HG02642 (cell line): ENCODE results near the gene TGFB1I1.
"Not testable (repeated sequence)": the region's sequence is repeated elsewhere in the genome, so short reads cannot be mapped to it uniquely, and the experiment has no call there.

Experiments
- ATAC-seq: cut with Tn5 transposase; IDR thresholded peaks from one replicate; pipeline ENCODE4 v1.9.1; 2021; ENCODE audit warnings: mild to moderate bottlenecking; ENCODE audit not compliant: unreplicated experiment, poor library complexity

The TGFB1I1 gene

DNA sequence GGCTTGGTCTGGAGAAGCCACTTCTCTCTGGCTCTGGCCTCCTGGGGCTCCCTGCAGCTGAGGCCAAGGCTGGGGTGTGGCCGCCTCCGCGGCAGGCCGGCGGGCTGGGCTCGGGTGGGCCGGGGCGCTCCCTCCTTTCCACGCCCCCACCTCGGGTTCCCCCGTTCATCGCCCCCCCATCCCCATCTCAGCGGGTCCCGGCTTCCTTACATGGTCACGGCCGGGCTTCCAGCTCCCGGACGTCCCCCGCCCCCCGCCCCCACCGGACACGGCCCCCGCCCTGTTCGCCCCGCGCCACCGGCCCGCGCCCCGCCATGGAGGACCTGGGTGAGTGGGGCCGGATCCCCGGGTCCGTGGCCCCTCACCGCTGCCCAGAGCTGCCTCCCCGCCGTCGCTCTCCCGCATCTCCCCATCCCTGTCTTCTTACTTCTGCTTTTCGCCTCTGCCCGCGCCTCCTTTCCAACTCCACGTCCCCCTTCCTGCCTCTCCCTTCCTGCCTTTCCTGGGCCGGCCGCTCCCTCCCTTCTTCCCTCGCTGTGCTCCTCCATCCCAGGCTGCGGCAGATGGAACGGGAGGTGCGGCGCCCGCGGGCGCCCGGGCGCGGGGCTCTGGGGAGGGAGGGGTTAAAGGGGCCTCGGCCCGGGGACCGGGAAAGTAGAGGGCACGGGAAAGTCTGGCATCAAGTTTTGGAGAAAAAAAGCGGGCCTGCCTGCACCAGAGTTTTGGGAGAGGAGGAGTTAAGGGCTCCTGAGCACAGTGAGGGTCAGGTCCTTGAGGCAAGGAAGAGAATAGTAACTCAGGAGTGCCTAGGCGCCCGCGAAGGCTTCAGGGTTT lies at the start of gene TGFB1I1:
TGFB1I1 (plus strand) TSS at position 278 of the 834 bp plus-strand sequence; CDS start at position 315, 37 bp downstream.
- ATAC-seq: no peak

DNA sequence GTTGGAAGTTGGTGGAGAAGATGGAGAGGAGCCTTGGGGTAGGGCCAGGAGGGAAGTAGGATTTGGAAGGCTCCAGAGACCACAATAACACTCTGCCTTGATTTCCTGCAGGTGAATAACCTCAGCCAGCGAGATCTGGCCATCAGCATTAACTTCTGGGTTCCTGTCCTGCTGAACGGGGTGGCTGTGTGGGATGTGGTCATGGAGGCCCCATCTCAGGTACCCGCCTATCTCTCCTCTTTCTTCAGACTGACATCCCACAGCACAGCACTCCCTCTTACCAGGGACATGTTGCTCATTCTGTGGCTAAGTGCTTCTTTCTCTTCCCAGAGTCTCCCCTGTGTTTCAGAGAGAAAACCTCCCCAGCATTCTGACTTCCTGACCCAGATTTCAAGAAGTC lies 48.7 kb upstream of the TGFB1I1 start:
- no peak for ATAC-seq

- no peak for ATAC-seq
These were observed 48.2 kb upstream of the TGFB1I1 start for GRCh38 chr16:31423801-31424200.

- ATAC-seq: no peak
These were observed 44.3 kb upstream of the TGFB1I1 start for GRCh38 chr16:31427441-31428278.

- no peak for ATAC-seq
These were observed 43.7 kb upstream of the TGFB1I1 start, which contains the start of gene COX6A2 for GRCh38 chr16:31428279-31428597. TSS of gene COX6A2 (minus strand) at chr16:31428360. CDS start at chr16:31428325, 35 bp downstream.

DNA sequence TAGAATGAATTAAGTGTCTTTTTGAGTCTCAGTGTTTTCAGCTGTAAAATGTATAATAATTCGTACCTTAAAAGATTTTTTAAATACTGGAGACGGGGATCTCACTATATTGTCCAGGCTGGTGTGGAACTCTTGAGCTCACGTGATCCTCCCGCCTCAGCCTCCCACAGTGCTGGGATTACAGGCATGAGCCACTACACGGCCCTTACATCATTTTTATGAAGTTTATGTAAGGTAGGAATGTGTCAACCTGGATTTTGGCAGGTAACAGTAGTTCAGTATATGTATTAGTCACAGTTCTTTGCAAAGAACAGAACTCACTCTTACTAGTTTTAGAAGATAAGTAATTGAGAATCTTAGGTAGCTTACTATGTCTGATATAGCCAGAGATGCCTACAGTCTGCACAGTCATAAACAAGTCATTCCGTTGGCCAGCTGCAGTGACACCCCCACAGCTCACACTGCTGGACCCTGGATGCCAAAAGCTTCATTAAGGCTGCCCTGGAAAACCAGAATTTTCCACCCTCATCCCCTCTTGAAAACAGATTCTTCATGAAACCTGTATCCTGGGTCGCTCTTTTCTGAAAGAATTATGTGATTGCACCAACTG lies 43.2 kb upstream of the TGFB1I1 start:
- no peak for ATAC-seq

DNA sequence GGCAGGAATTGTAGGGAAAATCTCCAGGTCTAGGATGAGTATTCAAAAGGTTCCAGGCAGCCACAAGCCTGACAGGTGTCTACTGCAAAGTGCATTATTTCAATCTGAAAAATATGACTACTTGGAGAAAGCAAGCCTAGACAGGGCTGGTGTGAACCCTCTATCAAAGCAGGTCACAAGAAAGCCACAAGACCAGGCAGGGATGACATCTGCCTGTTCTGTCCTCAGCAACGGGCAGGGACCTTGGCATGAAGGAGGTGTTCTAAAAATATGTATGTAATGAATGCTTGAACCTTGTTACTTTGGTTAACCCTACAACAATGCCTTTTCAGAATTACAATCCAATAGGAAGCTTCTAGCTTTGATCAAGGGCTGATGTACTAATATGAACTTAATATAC lies 42.6 kb upstream of the TGFB1I1 start:
- ATAC-seq: no peak

GRCh38 chr16:31429796-31430195 lies 42.2 kb upstream of the TGFB1I1 start:
- no peak for ATAC-seq

- ATAC-seq: no peak
These were observed 41.4 kb upstream of the TGFB1I1 start for GRCh38 chr16:31430380-31431052.

- ATAC-seq: no peak
These were observed 36.4 kb upstream of the TGFB1I1 start for GRCh38 chr16:31435341-31436220.

DNA sequence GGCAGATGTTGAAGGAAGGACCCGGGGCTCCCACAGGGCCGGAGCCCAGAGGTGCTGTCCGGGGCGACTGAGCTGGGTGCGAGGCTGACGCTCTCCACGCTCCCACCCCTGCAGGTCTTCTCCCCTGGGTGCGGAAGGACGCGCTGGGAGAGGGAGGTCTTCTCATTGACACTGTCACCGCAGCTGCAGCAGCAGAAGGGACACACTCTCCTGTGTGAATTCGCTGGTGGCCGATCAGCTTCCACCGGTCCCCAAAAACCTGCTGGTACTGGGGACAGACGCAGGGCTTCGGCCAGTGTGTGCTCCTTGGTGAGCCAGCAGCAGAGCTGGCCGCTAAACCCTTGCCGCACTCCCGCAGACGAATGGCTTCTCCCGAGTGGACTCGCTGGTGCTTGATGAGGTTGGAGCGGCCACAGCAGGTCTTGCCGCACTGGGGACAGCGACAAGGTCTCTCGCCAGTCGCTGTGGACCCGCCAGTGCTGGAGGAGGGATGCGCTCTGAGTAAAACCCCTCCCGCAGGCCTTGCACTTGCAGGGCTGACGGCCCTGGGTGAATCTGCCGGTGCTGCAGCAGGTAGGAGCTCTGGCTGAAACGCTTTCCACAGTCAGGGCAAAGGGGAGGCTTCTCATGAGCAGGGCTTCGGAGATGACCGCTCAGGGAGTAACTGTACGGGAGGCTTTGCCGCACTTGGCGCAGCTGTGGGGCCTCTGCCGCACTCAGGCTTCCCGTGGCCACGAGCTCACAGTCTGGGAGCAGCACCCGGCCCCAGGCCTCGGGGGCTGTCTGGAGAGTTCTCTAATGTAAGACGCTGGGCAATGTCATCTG lies 35.5 kb upstream of the TGFB1I1 start:
- ATAC-seq: no peak

DNA sequence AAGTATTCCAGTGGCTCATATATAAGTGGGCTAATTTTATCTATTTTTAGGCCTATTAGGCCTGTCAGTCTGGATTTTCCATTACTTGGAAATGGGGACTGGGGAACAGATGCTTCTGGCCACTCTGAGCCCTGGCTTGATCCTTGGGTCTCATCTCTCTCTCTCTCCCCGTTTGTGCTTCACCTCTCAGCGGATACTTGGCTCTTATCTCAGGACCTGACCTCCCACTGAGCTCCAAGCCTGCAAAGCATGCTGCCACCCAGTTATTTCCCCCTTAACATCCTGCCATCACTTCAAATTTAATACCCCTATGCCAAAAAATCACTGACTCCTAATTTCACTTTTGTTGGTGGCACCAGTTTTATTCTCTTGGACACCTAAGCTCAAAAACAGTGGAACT lies 33.5 kb upstream of the TGFB1I1 start:
- ATAC-seq: no peak

DNA sequence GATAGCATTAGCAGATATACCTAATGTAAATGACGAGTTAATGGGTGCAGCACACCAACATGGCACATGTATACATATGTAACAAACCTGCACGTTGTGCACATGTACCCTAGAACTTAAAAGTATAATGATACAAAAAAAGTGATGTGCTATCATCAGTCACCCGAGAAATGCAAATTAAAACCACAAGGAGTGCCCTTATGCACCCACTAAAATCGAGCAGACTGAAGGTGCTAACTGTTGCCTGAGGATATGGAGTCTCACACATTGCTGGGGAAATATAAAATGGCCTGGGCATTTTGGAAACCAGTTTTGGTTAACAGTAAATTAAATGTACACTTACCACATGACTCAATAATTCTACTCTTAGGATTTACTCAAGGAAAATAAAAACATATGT lies 32.9 kb upstream of the TGFB1I1 start:
- not testable (repeated sequence) for ATAC-seq

- ATAC-seq: no peak
These were observed 32.4 kb upstream of the TGFB1I1 start for GRCh38 chr16:31439519-31439918.

GRCh38 chr16:31440516-31441184 lies 31.3 kb upstream of the TGFB1I1 start:
- ATAC-seq: no peak

GRCh38 chr16:31441956-31442355 lies 30.0 kb upstream of the TGFB1I1 start:
- ATAC-seq: no peak

DNA sequence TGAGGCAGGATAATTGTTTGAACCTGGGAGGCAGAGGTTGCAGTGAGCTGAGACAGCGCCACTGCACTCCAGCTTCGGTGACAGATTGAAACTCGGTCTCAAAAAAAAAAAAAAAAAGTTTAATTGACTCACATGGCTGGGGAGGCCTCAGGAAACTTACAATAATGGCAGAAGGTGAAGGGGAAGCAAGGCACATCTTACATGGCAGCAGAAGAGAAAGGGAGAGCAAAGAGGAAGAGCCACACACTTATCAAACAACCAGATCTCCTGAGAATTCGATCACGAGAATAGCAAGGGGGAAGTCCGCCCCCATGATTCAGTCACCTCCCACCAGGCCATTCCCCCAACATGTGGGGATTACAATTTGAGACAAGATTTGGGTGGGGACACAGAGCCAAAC lies 26.0 kb upstream of the TGFB1I1 start:
- ATAC-seq: not testable (repeated sequence)

DNA sequence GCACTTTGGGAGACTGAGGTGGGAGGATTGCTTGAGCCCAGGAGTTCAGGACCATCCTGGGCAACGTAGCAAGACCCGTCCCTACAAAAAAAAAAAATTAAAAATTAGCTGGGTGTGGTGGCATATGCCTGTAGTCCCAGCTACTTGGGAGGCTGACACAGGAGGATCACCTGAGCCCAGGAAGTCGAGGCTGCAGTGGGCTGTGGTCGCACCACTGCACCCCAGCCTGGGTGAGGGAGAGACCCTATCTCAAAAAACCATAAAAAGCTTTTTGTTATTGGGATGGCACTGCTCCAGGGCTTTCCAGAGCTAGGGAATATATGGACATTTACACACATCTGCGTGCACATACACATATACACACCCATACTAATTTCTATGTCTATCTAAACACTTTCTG lies 20.8 kb upstream of the TGFB1I1 start:
- ATAC-seq: no peak
